GM12864 (cell line): ENCODE measurements around the gene FILIP1L.

Source experiments
- DNase-seq: peaks from one replicate; pipeline ENCODE4 v3.0.0-alpha.2; 2011; ENCODE audit warnings: low read depth
- H3K4me3 ChIP-seq: 2 replicates; pipeline ENCODE4 v1.5.1; 2011; ENCODE audit warnings: mild to moderate bottlenecking, low read depth, low read length, control low read depth
- CTCF ChIP-seq: IDR thresholded peaks from 2 replicates; pipeline ENCODE4 v1.5.1; 2011; ENCODE audit warnings: low read depth, mild to moderate bottlenecking, moderate library complexity, low read length, control low read depth, inconsistent platforms; ENCODE audit errors: missing control alignments

FILIP1L gene

DNA sequence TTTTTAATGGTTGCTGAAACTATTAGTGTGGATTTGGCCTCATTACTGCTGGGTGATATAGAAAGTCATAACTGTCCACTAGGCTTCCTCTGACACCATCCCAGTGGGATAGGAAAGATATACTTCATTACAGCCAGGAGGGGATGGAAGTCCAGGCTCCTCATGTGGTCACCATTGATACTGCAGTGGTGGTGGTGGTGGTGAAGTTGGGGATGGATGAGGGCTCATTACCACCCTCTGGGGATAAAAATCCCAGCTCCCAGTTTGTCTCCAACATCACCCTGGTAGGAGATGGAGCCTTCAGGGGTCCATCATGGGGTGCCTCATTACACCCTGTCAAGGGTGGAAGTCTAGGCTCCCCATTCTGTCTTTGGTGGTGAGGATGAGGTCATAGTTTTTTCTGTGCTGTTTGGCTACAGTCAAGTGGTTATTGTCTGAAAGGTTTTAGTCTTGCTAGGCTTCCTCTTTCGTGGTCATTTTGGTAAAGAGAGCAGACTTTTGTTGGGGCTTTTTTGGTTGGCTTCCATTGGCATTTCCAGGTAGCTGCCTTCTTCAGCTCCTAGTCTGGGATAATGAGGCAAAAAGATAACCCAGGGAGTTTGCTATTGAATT, 30.1 kb upstream of the FILIP1L start:
- no peak for TF ChIP-seq CTCF
- H3K4me3 ChIP-seq, result no peak overlapping the region
- DNase-seq, result no peak

GRCh38 chr3:100141586-100141985, 27.3 kb upstream of the FILIP1L start:
- TF ChIP-seq CTCF, result no peak
- no peak overlapping the region for H3K4me3 ChIP-seq
- no peak for DNase-seq

DNA sequence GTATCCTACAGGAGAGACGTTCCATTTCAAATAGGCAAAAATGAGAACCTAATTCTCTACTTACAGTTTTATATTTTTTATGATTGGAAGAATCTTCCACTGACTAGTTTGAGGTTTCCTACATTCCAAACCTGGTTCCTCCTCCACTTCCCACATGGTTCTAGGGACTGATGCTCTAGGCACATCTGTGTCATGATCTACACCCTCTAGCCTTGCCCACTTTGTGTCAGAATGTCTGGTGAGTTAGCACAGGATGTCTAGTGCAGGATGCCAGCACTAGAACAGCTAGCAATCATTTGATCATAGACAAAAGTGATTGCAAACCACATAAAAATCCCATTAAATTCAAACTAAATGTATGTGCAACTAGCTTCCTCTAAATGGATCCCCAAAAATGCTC, 26.7 kb upstream of the FILIP1L start:
- H3K4me3 ChIP-seq, result no peak overlapping the region
- no peak for DNase-seq
- no peak for TF ChIP-seq CTCF

- H3K4me3 ChIP-seq, result no peak overlapping the region
- TF ChIP-seq CTCF, result no peak
- no peak for DNase-seq
These were observed 22.6 kb upstream of the FILIP1L start for GRCh38 chr3:100136921-100137320.

- TF ChIP-seq CTCF, result no peak
- DNase-seq, result no peak
- H3K4me3 ChIP-seq, result no peak overlapping the region
These were observed 16.9 kb upstream of the FILIP1L start for GRCh38 chr3:100131241-100131640.

DNA sequence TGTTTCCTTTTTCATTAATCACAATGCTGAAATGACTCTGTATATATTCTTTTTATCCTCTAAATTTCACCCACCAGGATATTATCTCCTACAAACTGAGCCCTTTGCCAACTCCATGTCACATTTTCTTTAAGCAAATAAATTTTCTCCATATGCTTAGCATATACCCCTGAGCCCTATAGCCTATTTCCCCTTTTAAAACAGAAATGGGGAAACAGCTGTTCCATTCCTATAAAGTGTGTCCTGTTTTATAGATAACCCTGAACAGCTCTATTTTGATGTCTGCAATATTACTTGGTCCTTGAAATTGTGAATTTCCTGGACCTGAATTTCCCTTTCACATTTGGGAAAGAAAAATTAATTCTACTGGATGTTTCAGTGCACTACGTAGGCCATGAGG, 15.6 kb upstream of the FILIP1L start:
- no peak for TF ChIP-seq CTCF
- H3K4me3 ChIP-seq, result no peak overlapping the region
- DNase-seq, result no peak

DNA sequence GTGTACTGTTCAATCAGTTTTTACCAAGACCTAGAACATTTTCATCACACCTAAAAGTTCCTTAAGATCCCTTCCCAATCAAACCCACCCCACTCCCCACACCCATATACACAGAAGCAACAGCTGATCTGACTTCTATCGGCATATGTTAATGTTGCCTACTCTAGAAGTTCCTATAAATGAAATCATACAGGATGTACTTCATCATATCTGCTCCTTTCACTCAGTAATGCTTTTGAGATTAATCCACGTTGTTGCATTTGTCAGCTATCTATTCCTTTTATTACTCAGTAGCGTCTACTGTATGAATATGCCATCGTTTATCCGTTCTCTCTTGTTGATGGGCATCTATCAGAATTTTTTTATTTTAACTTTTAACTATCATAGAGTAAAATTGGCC, 14.3 kb upstream of the FILIP1L start:
- no peak for TF ChIP-seq CTCF
- DNase-seq, result no peak
- no peak overlapping the region for H3K4me3 ChIP-seq
